ENCODE data around the gene C14orf132.

C14orf132 gene

GRCh38 chr14:96105089-96105925 is 66.1 kb downstream of the C14orf132 start:
- H3K9me3 ChIP-seq (ENCODE audit: control insufficient read depth in 1 of 2, low read length in 2 of 2), result no peaks in the 10 kb centered on the region
- H3K4me1 ChIP-seq (ENCODE audit: control insufficient read depth in 1 of 2, insufficient read depth in 2 of 2, low read length in 2 of 2), result peaks cover 12 to 15% of the 10 kb centered on the region in 2 donors
- H3K36me3 ChIP-seq (ENCODE audit: control insufficient read depth in 1 of 2, insufficient read depth in 2 of 2, low read length in 2 of 2), result no peaks in the 10 kb centered on the region
- H3K9ac ChIP-seq (ENCODE audit: low read depth in 1 of 2, low read length in 2 of 2), result no peak overlapping the region
- no peak overlapping the region for H3K4me3 ChIP-seq (ENCODE audit: low read depth in 1 of 2, low read length in 2 of 2)
- H3K27me3 ChIP-seq (ENCODE audit: control insufficient read depth in 1 of 2, insufficient read depth in 2 of 2, low read length in 2 of 2), result no peaks in the 10 kb centered on the region
- peak overlapping the region; percentile 51 for H3K27ac ChIP-seq (ENCODE audit: low read depth, low read length)

- peaks cover 11 to 12% of the 10 kb centered on the region in 2 donors for H3K4me1 ChIP-seq (ENCODE audit: control insufficient read depth in 1 of 2, insufficient read depth in 2 of 2, low read length in 2 of 2)
- no peak overlapping the region for H3K27ac ChIP-seq (ENCODE audit: low read depth, low read length)
- no peaks in the 10 kb centered on the region for H3K27me3 ChIP-seq (ENCODE audit: control insufficient read depth in 1 of 2, insufficient read depth in 2 of 2, low read length in 2 of 2)
- H3K9me3 ChIP-seq (ENCODE audit: control insufficient read depth in 1 of 2, low read length in 2 of 2), result no peaks in the 10 kb centered on the region
- no peak overlapping the region for H3K4me3 ChIP-seq (ENCODE audit: low read depth in 1 of 2, low read length in 2 of 2)
- H3K36me3 ChIP-seq (ENCODE audit: control insufficient read depth in 1 of 2, insufficient read depth in 2 of 2, low read length in 2 of 2), result no peaks in the 10 kb centered on the region
- H3K9ac ChIP-seq (ENCODE audit: low read depth in 1 of 2, low read length in 2 of 2), result no peak overlapping the region
Measured at GRCh38 chr14:96105926-96106441, 66.8 kb downstream of the C14orf132 start.

GRCh38 chr14:96106891-96107290 is 67.7 kb downstream of the C14orf132 start:
- H3K27me3 ChIP-seq (ENCODE audit: control insufficient read depth in 1 of 2, insufficient read depth in 2 of 2, low read length in 2 of 2), result no peaks in the 10 kb centered on the region
- no peaks in the 10 kb centered on the region for H3K36me3 ChIP-seq (ENCODE audit: control insufficient read depth in 1 of 2, insufficient read depth in 2 of 2, low read length in 2 of 2)
- peaks cover 11 to 12% of the 10 kb centered on the region in 2 donors for H3K4me1 ChIP-seq (ENCODE audit: control insufficient read depth in 1 of 2, insufficient read depth in 2 of 2, low read length in 2 of 2)
- H3K4me3 ChIP-seq (ENCODE audit: low read depth in 1 of 2, low read length in 2 of 2), result no peak overlapping the region
- H3K9ac ChIP-seq (ENCODE audit: low read depth in 1 of 2, low read length in 2 of 2), result no peak overlapping the region
- H3K9me3 ChIP-seq (ENCODE audit: control insufficient read depth in 1 of 2, low read length in 2 of 2), result no peaks in the 10 kb centered on the region
- H3K27ac ChIP-seq (ENCODE audit: low read depth, low read length), result no peak overlapping the region

GRCh38 chr14:96108061-96108795 is 69.1 kb downstream of the C14orf132 start:
- Histone ChIP-seq H3K9ac (ENCODE audit: low read depth in 1 of 2, low read length in 2 of 2) (no peak overlapping the region), H3K4me1 (ENCODE audit: control insufficient read depth in 1 of 2, insufficient read depth in 2 of 2, low read length in 2 of 2) (peaks cover 14 to 16% of the 10 kb centered on the region in 2 donors), H3K36me3 (ENCODE audit: control insufficient read depth in 1 of 2, insufficient read depth in 2 of 2, low read length in 2 of 2) (no peaks in the 10 kb centered on the region), H3K9me3 (ENCODE audit: control insufficient read depth in 1 of 2, low read length in 2 of 2) (no peaks in the 10 kb centered on the region), H3K27me3 (ENCODE audit: control insufficient read depth in 1 of 2, insufficient read depth in 2 of 2, low read length in 2 of 2) (no peaks in the 10 kb centered on the region), H3K27ac (ENCODE audit: low read depth, low read length) (no peak overlapping the region), H3K4me3 (ENCODE audit: low read depth in 1 of 2, low read length in 2 of 2) (no peak overlapping the region)

- H3K4me3 ChIP-seq (ENCODE audit: low read depth in 1 of 2, low read length in 2 of 2), result no peak overlapping the region
- no peak overlapping the region for H3K9ac ChIP-seq (ENCODE audit: low read depth in 1 of 2, low read length in 2 of 2)
- peaks cover 2% of the 10 kb centered on the region in 2 donors for H3K9me3 ChIP-seq (ENCODE audit: control insufficient read depth in 1 of 2, low read length in 2 of 2)
Measured at GRCh38 chr14:96108911-96109310, 69.7 kb downstream of the C14orf132 start.

GRCh38 chr14:96109596-96110355 is 70.6 kb downstream of the C14orf132 start:
- Histone ChIP-seq H3K4me3 (ENCODE audit: low read depth in 1 of 2, low read length in 2 of 2) (no peak overlapping the region), H3K27me3 (ENCODE audit: control insufficient read depth in 1 of 2, insufficient read depth in 2 of 2, low read length in 2 of 2) (no peaks in the 10 kb centered on the region), H3K4me1 (ENCODE audit: control insufficient read depth in 1 of 2, insufficient read depth in 2 of 2, low read length in 2 of 2) (peaks cover 10 to 12% of the 10 kb centered on the region in 2 donors), H3K36me3 (ENCODE audit: control insufficient read depth in 1 of 2, insufficient read depth in 2 of 2, low read length in 2 of 2) (no peaks in the 10 kb centered on the region), H3K27ac (ENCODE audit: low read depth, low read length) (no peak overlapping the region), H3K9me3 (ENCODE audit: control insufficient read depth in 1 of 2, low read length in 2 of 2) (peaks cover 4 to 7% of the 10 kb centered on the region in 2 donors), H3K9ac (ENCODE audit: low read depth in 1 of 2, low read length in 2 of 2) (no peak overlapping the region)

More at GRCh38 chr14:96108911-96109310, 69.7 kb downstream of the C14orf132 start:
- H3K4me1 ChIP-seq (ENCODE audit: control insufficient read depth in 1 of 2, insufficient read depth in 2 of 2, low read length in 2 of 2), result peaks cover 14 to 16% of the 10 kb centered on the region in 2 donors
- H3K27ac ChIP-seq (ENCODE audit: low read depth, low read length), result no peak overlapping the region
- H3K36me3 ChIP-seq (ENCODE audit: control insufficient read depth in 1 of 2, insufficient read depth in 2 of 2, low read length in 2 of 2), result no peaks in the 10 kb centered on the region
- H3K27me3 ChIP-seq (ENCODE audit: control insufficient read depth in 1 of 2, insufficient read depth in 2 of 2, low read length in 2 of 2), result no peaks in the 10 kb centered on the region

- Histone ChIP-seq H3K36me3 (ENCODE audit: control insufficient read depth in 1 of 2, insufficient read depth in 2 of 2, low read length in 2 of 2) (no peaks in the 10 kb centered on the region), H3K9me3 (ENCODE audit: control insufficient read depth in 1 of 2, low read length in 2 of 2) (peaks cover 4 to 7% of the 10 kb centered on the region in 2 donors), H3K27ac (ENCODE audit: low read depth, low read length) (no peak overlapping the region), H3K27me3 (ENCODE audit: control insufficient read depth in 1 of 2, insufficient read depth in 2 of 2, low read length in 2 of 2) (no peaks in the 10 kb centered on the region), H3K9ac (ENCODE audit: low read depth in 1 of 2, low read length in 2 of 2) (no peak overlapping the region), H3K4me3 (ENCODE audit: low read depth in 1 of 2, low read length in 2 of 2) (no peak overlapping the region), H3K4me1 (ENCODE audit: control insufficient read depth in 1 of 2, insufficient read depth in 2 of 2, low read length in 2 of 2) (peaks cover 4 to 6% of the 10 kb centered on the region in 2 donors)
Measured at GRCh38 chr14:96112032-96112431, 72.9 kb downstream of the C14orf132 start.

GRCh38 chr14:96114002-96114401 is 74.8 kb downstream of the C14orf132 start:
- H3K9ac ChIP-seq (ENCODE audit: low read depth in 1 of 2, low read length in 2 of 2), result no peak overlapping the region
- H3K4me3 ChIP-seq (ENCODE audit: low read depth in 1 of 2, low read length in 2 of 2), result no peak overlapping the region
- no peaks in the 10 kb centered on the region for H3K27me3 ChIP-seq (ENCODE audit: control insufficient read depth in 1 of 2, insufficient read depth in 2 of 2, low read length in 2 of 2)
- no peak overlapping the region for H3K27ac ChIP-seq (ENCODE audit: low read depth, low read length)
- H3K4me1 ChIP-seq (ENCODE audit: control insufficient read depth in 1 of 2, insufficient read depth in 2 of 2, low read length in 2 of 2), result peaks cover 4 to 6% of the 10 kb centered on the region in 2 donors
- H3K36me3 ChIP-seq (ENCODE audit: control insufficient read depth in 1 of 2, insufficient read depth in 2 of 2, low read length in 2 of 2), result no peaks in the 10 kb centered on the region
- peaks cover 4 to 7% of the 10 kb centered on the region in 2 donors for H3K9me3 ChIP-seq (ENCODE audit: control insufficient read depth in 1 of 2, low read length in 2 of 2)

GRCh38 chr14:96117101-96117897 is 78.1 kb downstream of the C14orf132 start:
- Histone ChIP-seq H3K9me3 (ENCODE audit: control insufficient read depth in 1 of 2, low read length in 2 of 2) (peaks cover 4 to 7% of the 10 kb centered on the region in 2 donors), H3K36me3 (ENCODE audit: control insufficient read depth in 1 of 2, insufficient read depth in 2 of 2, low read length in 2 of 2) (no peaks in the 10 kb centered on the region), H3K27me3 (ENCODE audit: control insufficient read depth in 1 of 2, insufficient read depth in 2 of 2, low read length in 2 of 2) (no peaks in the 10 kb centered on the region), H3K4me1 (ENCODE audit: control insufficient read depth in 1 of 2, insufficient read depth in 2 of 2, low read length in 2 of 2) (peaks cover under 1 to 3% of the 10 kb centered on the region in 2 donors), H3K9ac (ENCODE audit: low read depth in 1 of 2, low read length in 2 of 2) (no peak overlapping the region), H3K4me3 (ENCODE audit: low read depth in 1 of 2, low read length in 2 of 2) (no peak overlapping the region), H3K27ac (ENCODE audit: low read depth, low read length) (no peak overlapping the region)
